Endothelial cell of umbilical vein (primary cell): ENCODE measurements around the gene CTNND2. TPM values are rescaled to one million over a fixed set of nuclear protein-coding genes. Genes with fewer than 3 reads are reported as not detected.

Experiments
- BruUV-seq: library from RNA; stranded (reverse); fragments of 400-500 nt; replicated peaks from 2 replicates; lab custom pipeline; 2021; lab: Mats Ljungman, UMichigan
- CTCF ChIA-PET: fragments of 300-600, 350-600 bp; sonication (Branson Sonifier 250); formaldehyde crosslinking; loops from one replicate; lab custom pipeline; 2021; ENCODE audit warnings: antibody characterized with exemption, inconsistent platforms; lab: Charles Lee
- POLR2A ChIA-PET: fragments of 300-600, 350-600 bp; sonication (Branson Sonifier 250); formaldehyde crosslinking; loops from one replicate; lab custom pipeline; 2021; ENCODE audit warnings: antibody characterized with exemption, inconsistent platforms; lab: Charles Lee
- DNase-seq: peaks from one replicate; pipeline ENCODE4 v3.0.0-alpha.2; 2011; ENCODE audit warnings: low read depth, low spot score
- FAIRE-seq: peaks from 2 replicates; lab custom pipeline; 2011; peaks lifted over from hg19 to GRCh38; lab: Jason Lieb, UNC
- H2AFZ ChIP-seq: 2 replicates; pipeline ENCODE4 v1.6.0; 2012; ENCODE audit warnings: low read depth, low read length, control low read depth, inconsistent platforms
- H3K27ac ChIP-seq: 2 replicates; pipeline ENCODE4 v1.5.1; 2011; ENCODE audit warnings: low read depth, mild to moderate bottlenecking, control low read depth, low read length, moderate library complexity; ENCODE audit not compliant: insufficient read depth
- H3K27me3 ChIP-seq, 2 experiments: 2 replicates each; pipeline versions ENCODE4 v1.6.0 to v1.6.1; 2011; ENCODE audit warnings: low read length in 2 of 2, mixed read lengths in 1 of 2; ENCODE audit not compliant: control insufficient read depth in 2 of 2, insufficient read depth in 2 of 2
- H3K36me3 ChIP-seq, 2 experiments: 2 replicates in 1 of 2; 3 replicates in 1 of 2; pipeline ENCODE4 v1.5.1; 2011; ENCODE audit warnings: low read length in 2 of 2, mild to moderate bottlenecking in 1 of 2, moderate library complexity in 1 of 2; ENCODE audit not compliant: control insufficient read depth in 2 of 2, insufficient read depth in 2 of 2; ENCODE audit errors: extremely low read depth in 1 of 2
- H3K4me1 ChIP-seq: 3 replicates; pipeline ENCODE4 v1.5.1; 2011; ENCODE audit warnings: mild to moderate bottlenecking, low read length; ENCODE audit not compliant: control insufficient read depth, insufficient read depth; ENCODE audit errors: extremely low read depth
- H3K4me2 ChIP-seq: 2 replicates; pipeline ENCODE4 v1.6.1; 2011; ENCODE audit warnings: low read length, control low read depth, mixed read lengths; ENCODE audit not compliant: insufficient read depth
- H3K4me3 ChIP-seq, 3 experiments: fragments of 200-600 bp in 1 of 3; sonication (generic), shearing (Covaris generic) in 1 of 3; replicated peaks in 1 of 3; 2 replicates each; pipeline ENCODE4 v1.5.1; 2011 to 2016; ENCODE audit warnings: control low read depth in 3 of 3, low read length in 3 of 3, mild to moderate bottlenecking in 2 of 3, inconsistent platforms in 1 of 3, low read depth in 1 of 3, moderate library complexity in 1 of 3; ENCODE audit not compliant: insufficient read depth in 1 of 3
- H3K79me2 ChIP-seq: 2 replicates; pipeline ENCODE4 v1.6.0; 2012; ENCODE audit warnings: low read length, inconsistent platforms; ENCODE audit not compliant: control insufficient read depth, insufficient read depth
- H3K9ac ChIP-seq: replicated peaks from 2 replicates; pipeline ENCODE3; 2011; ENCODE audit warnings: low read length, control low read depth; ENCODE audit not compliant: insufficient read depth; ENCODE audit errors: extremely low read depth
- H3K9me1 ChIP-seq: replicated peaks from 3 replicates; pipeline ENCODE4 v1.6.0; 2011; ENCODE audit warnings: mild to moderate bottlenecking, low read length; ENCODE audit not compliant: control insufficient read depth, insufficient read depth; ENCODE audit errors: extremely low read depth
- H3K9me3 ChIP-seq: replicated peaks from 2 replicates; pipeline ENCODE4 v1.5.1; 2012; ENCODE audit warnings: low read length, inconsistent platforms; ENCODE audit not compliant: control insufficient read depth, insufficient read depth
- H4K20me1 ChIP-seq: replicated peaks from 2 replicates; pipeline ENCODE3; 2011; ENCODE audit warnings: mild to moderate bottlenecking, low read length; ENCODE audit not compliant: control insufficient read depth, insufficient read depth; ENCODE audit errors: extremely low read depth
- CTCF ChIP-seq, 2 donors: IDR thresholded peaks; 1 replicate in 1 of 2; 2 replicates in 1 of 2; pipeline ENCODE4 v1.5.1; 2011; ENCODE audit warnings: low read length in 2 of 2, mild to moderate bottlenecking in 2 of 2, moderate library complexity in 2 of 2, control low read depth in 1 of 2, inconsistent platforms in 1 of 2, low read depth in 1 of 2; ENCODE audit not compliant: insufficient read depth in 1 of 2; ENCODE audit errors: extremely low read depth in 1 of 2
- EZH2 ChIP-seq: IDR thresholded peaks from 2 replicates; pipeline ENCODE4 v1.6.1; 2012; ENCODE audit warnings: borderline replicate concordance, low read depth, mild to moderate bottlenecking, moderate library complexity, low read length, inconsistent platforms; ENCODE audit not compliant: severe bottlenecking
- FOS ChIP-seq: IDR thresholded peaks from 2 replicates; pipeline ENCODE4 v1.6.1; 2011; ENCODE audit warnings: mild to moderate bottlenecking, low read length, moderate library complexity, borderline replicate concordance; ENCODE audit not compliant: insufficient read depth
- GATA2 ChIP-seq: IDR thresholded peaks from 2 replicates; pipeline ENCODE4 v1.7.0; 2011; ENCODE audit warnings: low read depth, mild to moderate bottlenecking, moderate library complexity, mixed read lengths, low read length; ENCODE audit not compliant: insufficient read length, insufficient read depth
- JUN ChIP-seq: IDR thresholded peaks from 2 replicates; pipeline ENCODE4 v1.6.1; 2011; ENCODE audit warnings: borderline replicate concordance, low read depth; ENCODE audit not compliant: insufficient read length, insufficient read depth
- MAX ChIP-seq: IDR thresholded peaks from 2 replicates; pipeline ENCODE4 v1.6.1; 2011; ENCODE audit not compliant: insufficient read depth, insufficient read length
- MYC ChIP-seq: IDR thresholded peaks from one replicate; pipeline ENCODE4 v1.6.1; 2011; ENCODE audit warnings: mild to moderate bottlenecking, low read depth, low read length
- POLR2A ChIP-seq: IDR thresholded peaks from 2 replicates; pipeline ENCODE4 v1.6.1; 2012; ENCODE audit warnings: low read depth, mild to moderate bottlenecking, control low read depth, low read length
- POLR2AphosphoS5 ChIP-seq: IDR thresholded peaks from 2 replicates; pipeline ENCODE4 v1.6.1; 2012; ENCODE audit warnings: low read depth, mild to moderate bottlenecking, control low read depth, low read length, moderate library complexity; ENCODE audit not compliant: insufficient read depth
- dilution Hi-C: fragments of 300-500 bp; cut with MboI; formaldehyde crosslinking; loops from one replicate; pipeline ENCODE4 v1.15.0; 2019; ENCODE audit warnings: low sequenced_read_pairs; ENCODE audit not compliant: extremely low pct_ligation_motif_present
- intact Hi-C: fragments of 100-400 bp; cut with micrococcal nuclease; formaldehyde crosslinking; loops from one replicate; pipeline ENCODE4 v1.10.0; 2022
- polyA plus RNA-seq, 4 experiments: library from polyadenylated mRNA; depleted of rRNA in 3 of 4; stranded (reverse) in 3 of 4; unstranded in 1 of 4; fragments of >200 nt; gene quantifications; 2 replicates each; pipeline versions ENCODE4 v1.2.1 to v1.2.3, GENCODE V29; 2011 to 2012; ENCODE audit warnings: missing spikeins in 1 of 4
- total RNA-seq: library from RNA; stranded (reverse); gene quantifications from 2 replicates; pipeline ENCODE4 v1.2.3, GENCODE V29; 2021

The CTNND2 gene
- total and polyA plus RNA-seq, 2 donors (not counting 3 experiments of a cell fraction or from before 2014, with no cell fraction given): not detected

- Histone ChIP-seq H2AFZ (no peak overlapping the region), H3K4me2 (no peak overlapping the region), H3K4me1 (no peaks in the 10 kb centered on the region), H3K4me3 (no peak overlapping the region), H3K9me3 (peaks cover 10% of the 10 kb centered on the region), H3K27ac (no peak overlapping the region), H3K9me1 (no peaks in the 10 kb centered on the region), H3K27me3 (no peaks in the 10 kb centered on the region), H3K36me3 (no peaks in the 10 kb centered on the region), H4K20me1 (no peaks in the 10 kb centered on the region), H3K79me2 (no peaks in the 10 kb centered on the region), H3K9ac (no peak overlapping the region)
- POLR2A ChIA-PET: no interaction called here
- CTCF ChIA-PET: no interaction called here
- dilution Hi-C loops (no loop called here), intact Hi-C loops (no loop called here)
- DNase-seq (no peak), FAIRE-seq (no peak)
- TF ChIP-seq GATA2: no peak
- TF ChIP-seq CTCF (IDR thresholded peaks at IDR 0.05; ENCODE audit: extremely low read depth in 1 of 2, insufficient read depth in 1 of 2, low read depth in 1 of 2, low read length in 2 of 2): no peak
- TF ChIP-seq FOS: no peak
- no peak for TF ChIP-seq POLR2A
- no peak for TF ChIP-seq POLR2AphosphoS5
- TF ChIP-seq MYC: no peak
- TF ChIP-seq JUN: no peak
- no peak for TF ChIP-seq MAX
- TF ChIP-seq EZH2: no peak
- BruUV-seq: no TSS peak
These were observed 340.4 kb downstream of the CTNND2 start for GRCh38 chr5:11563822-11564221.
